ENCODE measurements around the gene NECTIN2. TPM values are rescaled to one million over a fixed set of nuclear protein-coding genes. Genes with fewer than 3 reads are reported as not detected.

The NECTIN2 gene
- total and polyA plus RNA-seq, 4 donors = 49.4 to 77.5 (median 55.5) TPM

- TF ChIP-seq CTCF (IDR thresholded peaks at IDR 0.05; ENCODE audit: low read depth, low read length, missing input control) (peak; percentile 98), ATF3 (IDR thresholded peaks at IDR 0.05) (no peak), HNF4G (IDR thresholded peaks at IDR 0.05) (peak; percentile 92), YY1 (IDR thresholded peaks at IDR 0.05) (peak; percentile 14), MAX (IDR thresholded peaks at IDR 0.05) (no peak), FOXA2 (IDR thresholded peaks at IDR 0.05) (no peak)
Measured at GRCh38 chr19:44903602-44904425, 57.7 kb downstream of the NECTIN2 start (continued).

- peak overlapping the region; percentile 20 to 70 (median 55) for H3K4me3 ChIP-seq (ENCODE audit: low read depth in 1 of 3, low read length in 3 of 3)
- 29% methylated on average over 12 of the region's 12 CpGs for WGBS
- DNase-seq (ENCODE audit: low spot score) = no peak
- TF ChIP-seq ZBTB33 (IDR thresholded peaks at IDR 0.05) (no peak), TAF1 (conservative IDR thresholded peaks at IDR 0.05) (no peak), RAD21 (IDR thresholded peaks at IDR 0.05) (peak; percentile 23 to 44), HNF4G (IDR thresholded peaks at IDR 0.05) (no peak), CTCF (IDR thresholded peaks at IDR 0.05; ENCODE audit: low read depth, low read length, missing input control) (peak; percentile 33)
- peak overlapping the region; percentile 78 to 88 for H3K27ac ChIP-seq (ENCODE audit: low read depth in 1 of 2, low read length in 2 of 2)
- peaks cover 13 to 64% (median 42%) of the 10 kb centered on the region in 4 donors for H3K4me1 ChIP-seq (ENCODE audit: control insufficient read depth in 4 of 4, insufficient read depth in 4 of 4, low read length in 3 of 4)
- no peaks in the 10 kb centered on the region for H3K9me3 ChIP-seq (ENCODE audit: control insufficient read depth in 4 of 4, low read length in 3 of 4)
- H3K9ac ChIP-seq (ENCODE audit: low read depth in 1 of 2, low read length in 2 of 2) = peak overlapping the region; percentile 10 to 57
- peaks cover 0 to 26% (median 4%) of the 10 kb centered on the region in 4 donors for H3K36me3 ChIP-seq (ENCODE audit: control insufficient read depth in 4 of 4, insufficient read depth in 3 of 4, low read depth in 1 of 4, low read length in 3 of 4)
- H3K27me3 ChIP-seq (ENCODE audit: control insufficient read depth in 4 of 4, insufficient read depth in 4 of 4, low read length in 3 of 4) = no peaks in the 10 kb centered on the region
Measured at GRCh38 chr19:44904426-44904994, 58.4 kb downstream of the NECTIN2 start.

Measured in liver (tissue), 9 donors.